ENCODE measurements around the gene UBE3D. TPM values are rescaled to one million over a fixed set of nuclear protein-coding genes. Genes with fewer than 3 reads are reported as not detected.

Gene UBE3D
- total RNA-seq, 4 donors from 2014 or later, result 4.0 to 13.2 (median 9.5) TPM

GRCh38 chr6:82996156-82996555, 69.5 kb downstream of the UBE3D start:
- no peak for DNase-seq
- Histone ChIP-seq H3K27ac (no peak overlapping the region), H3K36me3 (no peaks in the 10 kb centered on the region), H3K9me3 (no peaks in the 10 kb centered on the region), H3K4me3 (no peak overlapping the region), H3K4me1 (no peaks in the 10 kb centered on the region), H3K27me3 (no peaks in the 10 kb centered on the region)
- TF ChIP-seq POLR2A (IDR thresholded peaks at IDR 0.05) (no peak), CTCF (IDR thresholded peaks at IDR 0.05) (no peak)

GRCh38 chr6:82995066-82995465, 70.6 kb downstream of the UBE3D start:
- TF ChIP-seq POLR2A (IDR thresholded peaks at IDR 0.05) (no peak), CTCF (IDR thresholded peaks at IDR 0.05) (no peak)
- Histone ChIP-seq H3K36me3 (no peaks in the 10 kb centered on the region), H3K9me3 (no peaks in the 10 kb centered on the region), H3K4me1 (no peaks in the 10 kb centered on the region), H3K27ac (no peak overlapping the region), H3K27me3 (no peaks in the 10 kb centered on the region), H3K4me3 (no peak overlapping the region)
- no peak for DNase-seq

- Histone ChIP-seq H3K36me3 (no peaks in the 10 kb centered on the region), H3K4me1 (no peaks in the 10 kb centered on the region), H3K9me3 (no peaks in the 10 kb centered on the region), H3K27me3 (no peaks in the 10 kb centered on the region), H3K27ac (no peak overlapping the region), H3K4me3 (no peak overlapping the region)
- TF ChIP-seq CTCF (IDR thresholded peaks at IDR 0.05) (no peak), POLR2A (IDR thresholded peaks at IDR 0.05) (no peak)
- DNase-seq, result no peak
These were observed 75.8 kb downstream of the UBE3D start for GRCh38 chr6:82989736-82990290.

- Histone ChIP-seq H3K27me3 (no peaks in the 10 kb centered on the region), H3K36me3 (no peaks in the 10 kb centered on the region), H3K4me3 (no peak overlapping the region), H3K4me1 (no peaks in the 10 kb centered on the region), H3K27ac (no peak overlapping the region), H3K9me3 (no peaks in the 10 kb centered on the region)
- no peak for TF ChIP-seq POLR2A (IDR thresholded peaks at IDR 0.05)
- no peak for TF ChIP-seq CTCF (IDR thresholded peaks at IDR 0.05)
- no peak for DNase-seq
These were observed 76.7 kb downstream of the UBE3D start for GRCh38 chr6:82988930-82989351.

GRCh38 chr6:82987951-82988350, 77.7 kb downstream of the UBE3D start:
- Histone ChIP-seq H3K27me3 (no peaks in the 10 kb centered on the region), H3K4me1 (no peaks in the 10 kb centered on the region), H3K4me3 (no peak overlapping the region), H3K9me3 (no peaks in the 10 kb centered on the region), H3K36me3 (no peaks in the 10 kb centered on the region), H3K27ac (no peak overlapping the region)
- TF ChIP-seq CTCF (IDR thresholded peaks at IDR 0.05), result no peak
- TF ChIP-seq POLR2A (IDR thresholded peaks at IDR 0.05), result no peak
- DNase-seq, result no peak

- TF ChIP-seq CTCF (IDR thresholded peaks at IDR 0.05), result no peak
- TF ChIP-seq POLR2A (IDR thresholded peaks at IDR 0.05), result no peak
- no peaks in the 10 kb centered on the region for H3K36me3 ChIP-seq
- no peaks in the 10 kb centered on the region for H3K4me1 ChIP-seq
- H3K27ac ChIP-seq, result no peak overlapping the region
- no peak overlapping the region for H3K4me3 ChIP-seq
- H3K9me3 ChIP-seq, result no peaks in the 10 kb centered on the region
- DNase-seq, result no peak
- H3K27me3 ChIP-seq, result no peaks in the 10 kb centered on the region
These were observed 78.2 kb downstream of the UBE3D start for GRCh38 chr6:82987416-82987815.

Measured in Peyer's patch (tissue), 4 donors.